Stromal cell of bone marrow (primary cell): ENCODE measurements around the gene IMMP2L.
A peak's percentile ranks its signal among the peaks of the same experiment; 100 is the strongest.
"Not testable (repeated sequence)": the region's sequence is repeated elsewhere in the genome, so short reads cannot be mapped to it uniquely, and the experiment has no call there.

Experiments used
- DNase-seq: peaks from one replicate; pipeline ENCODE4 v3.0.0-alpha.2; 2012; ENCODE audit warnings: low read depth

IMMP2L gene

GRCh38 chr7:111561904-111562732, at the start of gene IMMP2L:
TSS of gene IMMP2L (minus strand) at chr7:111562492.
- DNase-seq: peak; percentile 74

- DNase-seq: not testable (repeated sequence)
Measured at GRCh38 chr7:111609483-111610254, 47.4 kb upstream of the IMMP2L start.

- no peak for DNase-seq
Measured at GRCh38 chr7:111607621-111608020, 45.3 kb upstream of the IMMP2L start.

GRCh38 chr7:111605246-111605645, 43.0 kb upstream of the IMMP2L start:
- no peak for DNase-seq

GRCh38 chr7:111600091-111600490, 37.8 kb upstream of the IMMP2L start:
- no peak for DNase-seq

GRCh38 chr7:111595780-111596179, 33.5 kb upstream of the IMMP2L start:
- no peak for DNase-seq

- no peak for DNase-seq
Measured at GRCh38 chr7:111594602-111595001, 32.3 kb upstream of the IMMP2L start.

- no peak for DNase-seq
Measured at GRCh38 chr7:111593343-111593742, 31.1 kb upstream of the IMMP2L start.

- DNase-seq: peak; percentile 21
Measured at GRCh38 chr7:111588065-111588433, 25.8 kb upstream of the IMMP2L start.

GRCh38 chr7:111587410-111588064, 25.2 kb upstream of the IMMP2L start:
- no peak for DNase-seq

GRCh38 chr7:111586711-111587409, 24.6 kb upstream of the IMMP2L start:
- no peak for DNase-seq

GRCh38 chr7:111581784-111582488, 19.6 kb upstream of the IMMP2L start:
- not testable (repeated sequence) for DNase-seq

GRCh38 chr7:111581207-111581606, 18.9 kb upstream of the IMMP2L start:
- not testable (repeated sequence) for DNase-seq

- no peak for DNase-seq
Measured at GRCh38 chr7:111578754-111579153, 16.5 kb upstream of the IMMP2L start.

GRCh38 chr7:111571720-111572119, 9.4 kb upstream of the IMMP2L start:
- DNase-seq: no peak

- no peak for DNase-seq
Measured at GRCh38 chr7:111568870-111569462, 6.7 kb upstream of the IMMP2L start.

- DNase-seq: no peak
Measured at GRCh38 chr7:111568419-111568818, 6.1 kb upstream of the IMMP2L start.

- no peak for DNase-seq
Measured at GRCh38 chr7:111564078-111564477, 1.8 kb upstream of the IMMP2L start.

- DNase-seq: no peak
Measured at GRCh38 chr7:111561654-111561903, 713 bp downstream of the IMMP2L start.

GRCh38 chr7:111560773-111561653, 1.3 kb downstream of the IMMP2L start:
- peak; percentile 6 for DNase-seq
